Panc1 (cell line): ENCODE results near the gene MET. TPM values are rescaled to one million over a fixed set of nuclear protein-coding genes. Genes with fewer than 3 reads are reported as not detected.
A peak's percentile ranks its signal among the peaks of the same experiment; 100 is the strongest.

Experiments used
- ATAC-seq: fragments of 200-7000 bp; cut with Tn5 transposase; 2 replicates; pipeline ENCODE4 v1.9.1; 2020; ENCODE audit warnings: mild to moderate bottlenecking, moderate library complexity
- BruUV-seq: library from RNA; stranded (reverse); fragments of 400-500 nt; replicated peaks from 2 replicates; lab custom pipeline; 2021; lab: Mats Ljungman, UMichigan
- CTCF ChIA-PET: fragments of 300-600 bp; sonication (Branson Sonifier 250); formaldehyde crosslinking; loops from one replicate; lab custom pipeline; 2022; ENCODE audit warnings: antibody characterized with exemption; lab: Charles Lee
- POLR2A ChIA-PET: fragments of 300-600 bp; sonication (Branson Sonifier 250); formaldehyde crosslinking; loops from one replicate; lab custom pipeline; 2022; ENCODE audit warnings: antibody characterized with exemption; lab: Charles Lee
- DNase-seq: peaks from one replicate; pipeline ENCODE4 v3.0.0-alpha.2; 2010; ENCODE audit warnings: low read depth, low spot score
- H3K27ac ChIP-seq: 2 replicates; pipeline ENCODE4 v1.5.1; 2011; ENCODE audit warnings: mild to moderate bottlenecking, low read length, inconsistent platforms
- H3K27me3 ChIP-seq: fragments of 200-500 bp; sonication (Bioruptor generic); 2 replicates; pipeline ENCODE4 v1.6.0; 2014; ENCODE audit warnings: low read length, inconsistent platforms; ENCODE audit not compliant: control insufficient read depth, insufficient read depth
- H3K36me3 ChIP-seq: fragments of 200-500 bp; sonication (Bioruptor generic); 2 replicates; pipeline ENCODE4 v1.5.1; 2014; ENCODE audit warnings: inconsistent platforms, mild to moderate bottlenecking, low read length, moderate library complexity; ENCODE audit not compliant: control insufficient read depth, insufficient read depth
- H3K4me1 ChIP-seq: 2 replicates; pipeline ENCODE4 v1.5.1; 2011; ENCODE audit warnings: inconsistent platforms, mild to moderate bottlenecking, low read length, moderate library complexity; ENCODE audit not compliant: control insufficient read depth, insufficient read depth
- H3K4me3 ChIP-seq, 2 experiments: 2 replicates each; pipeline ENCODE4 v1.5.1; 2011 to 2012; ENCODE audit warnings: low read depth in 2 of 2, low read length in 2 of 2, mild to moderate bottlenecking in 2 of 2, inconsistent platforms in 1 of 2, moderate library complexity in 1 of 2
- H3K9me3 ChIP-seq: fragments of 200-500 bp; sonication (Bioruptor generic); 2 replicates; pipeline ENCODE4 v1.5.1; 2014; ENCODE audit warnings: low read depth, mild to moderate bottlenecking, inconsistent platforms, low read length, moderate library complexity; ENCODE audit not compliant: control insufficient read depth, insufficient read depth
- POLR2AphosphoS5 ChIP-seq: IDR thresholded peaks from 2 replicates; pipeline ENCODE4 v1.6.1; 2012; ENCODE audit warnings: mild to moderate bottlenecking, low read depth, low read length, moderate library complexity
- SIN3A ChIP-seq: IDR thresholded peaks from 2 replicates; pipeline ENCODE4 v1.6.1; 2012; ENCODE audit warnings: low read depth, mild to moderate bottlenecking, low read length, moderate library complexity, borderline replicate concordance; ENCODE audit not compliant: insufficient read depth
- TCF7L2 ChIP-seq: IDR thresholded peaks from 2 replicates; pipeline ENCODE4 v1.6.1; 2011; ENCODE audit warnings: mild to moderate bottlenecking, low read depth, low read length, inconsistent platforms
- in situ Hi-C: cut with HindIII; loops from 2 replicates; pipeline ENCODE4 v1.10.0; 2016; ENCODE audit warnings: low sequenced_read_pairs, low pct_unique_long_range_greater_than_20kb
- intact Hi-C: fragments of 100-400 bp; cut with micrococcal nuclease; formaldehyde crosslinking; loops from one replicate; pipeline ENCODE4 v1.10.0; 2022; ENCODE audit not compliant: unreplicated experiment
- total RNA-seq: library from RNA; stranded (reverse); gene quantifications from one replicate; pipeline ENCODE4 v1.2.1, GENCODE V29; 2021; ENCODE audit not compliant: unreplicated experiment
- TF ChIP-seq, protein P1 (sequence below), 2 experiments: IDR thresholded peaks; 2 replicates each; pipeline ENCODE4 v1.6.1; 2011 to 2012; ENCODE audit warnings: low read depth in 2 of 2, control low read depth in 1 of 2, low read length in 1 of 2, mild to moderate bottlenecking in 1 of 2, moderate library complexity in 1 of 2; ENCODE audit not compliant: insufficient read depth in 1 of 2
- TF ChIP-seq, protein P2 (sequence below): fragments of 450-650 bp; IDR thresholded peaks from 2 replicates; pipeline ENCODE4 v1.5.1; 2017; ENCODE audit warnings: mild to moderate bottlenecking

The MET gene
- total RNA-seq, 1 experiment from 2014 or later = 103 TPM

DNA sequence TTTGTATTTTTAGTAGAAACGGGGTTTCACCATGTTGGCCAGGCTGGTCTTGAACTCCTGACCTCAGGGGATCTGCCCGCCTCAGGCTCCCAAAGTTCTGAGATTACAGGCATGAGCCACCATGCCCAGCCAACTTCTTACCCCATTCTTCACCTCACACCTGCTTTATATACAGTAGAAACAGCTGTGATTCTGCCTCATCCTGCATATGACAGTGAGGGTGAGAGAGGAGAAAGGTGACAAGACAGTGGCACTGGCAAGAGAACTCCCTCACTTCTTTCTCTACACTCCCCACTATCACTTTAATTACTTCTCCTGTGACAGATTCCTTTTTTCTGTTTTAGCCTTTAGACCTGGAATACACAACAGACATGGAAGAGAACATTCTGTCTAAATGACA, 128.6 kb downstream of the MET start:
- no peaks in the 10 kb centered on the region for H3K9me3 ChIP-seq
- no peak overlapping the region for H3K4me3 ChIP-seq
- no TSS peak for BruUV-seq
- peaks cover 5% of the 10 kb centered on the region for H3K36me3 ChIP-seq
- ChIA-PET CTCF (no interaction called here), POLR2A (interaction anchor here (0.5 kb wide), 1 partner anchor 14 kb away, joined by 6 read pairs; no protein-coding TSS in a partner anchor)
- TF ChIP-seq SIN3A = no peak
- no peak for TF ChIP-seq POLR2AphosphoS5
- no peak for TF ChIP-seq TCF7L2
- ATAC-seq (peak; percentile 46), DNase-seq (no peak)
- intact Hi-C loops (no loop called here), in situ Hi-C loops (no loop called here)
- H3K27me3 ChIP-seq = no peaks in the 10 kb centered on the region
- peak overlapping the region; percentile 79 for H3K27ac ChIP-seq
- peaks cover 42% of the 10 kb centered on the region for H3K4me1 ChIP-seq

DNA sequence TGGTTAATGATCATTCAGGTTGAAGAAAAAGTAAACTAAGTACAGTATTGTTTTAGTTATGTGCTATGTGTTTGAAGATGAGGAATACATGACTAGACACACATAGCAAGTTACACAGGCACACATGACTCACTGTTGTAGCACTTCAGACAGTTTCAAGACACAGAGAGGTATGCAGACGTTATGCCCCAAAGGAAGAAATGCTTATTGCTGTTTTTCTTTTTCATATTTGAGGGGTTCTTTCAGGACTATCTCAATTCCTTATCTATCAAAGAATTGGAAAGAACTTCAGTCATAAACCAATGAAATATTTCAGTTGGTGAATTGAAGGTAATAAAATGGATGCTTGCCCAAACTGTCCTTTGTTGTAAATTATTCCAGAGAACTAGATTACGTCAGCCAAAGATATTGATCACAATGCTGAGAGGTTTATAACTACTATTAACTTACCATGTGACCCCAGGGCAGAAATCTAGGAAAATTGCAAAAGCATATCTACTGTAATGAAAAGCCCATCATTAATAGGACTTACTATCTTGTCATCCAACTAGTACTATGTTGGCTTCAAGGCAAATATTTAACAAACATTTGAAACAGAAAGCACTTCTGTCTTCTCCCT, 129.2 kb downstream of the MET start:
- intact Hi-C loops (no loop called here), in situ Hi-C loops (no loop called here)
- ChIA-PET POLR2A (no interaction called here), CTCF (no interaction called here)
- Histone ChIP-seq H3K27ac (peak overlapping the region; percentile 79), H3K27me3 (no peaks in the 10 kb centered on the region), H3K36me3 (peaks cover 2% of the 10 kb centered on the region), H3K9me3 (no peaks in the 10 kb centered on the region), H3K4me1 (peaks cover 46% of the 10 kb centered on the region), H3K4me3 (no peak overlapping the region)
- DNase-seq = no peak
- ATAC-seq = peak; percentile 87
- TF ChIP-seq SIN3A (no peak), TCF7L2 (peak; percentile 75)
- BruUV-seq = no TSS peak

DNA sequence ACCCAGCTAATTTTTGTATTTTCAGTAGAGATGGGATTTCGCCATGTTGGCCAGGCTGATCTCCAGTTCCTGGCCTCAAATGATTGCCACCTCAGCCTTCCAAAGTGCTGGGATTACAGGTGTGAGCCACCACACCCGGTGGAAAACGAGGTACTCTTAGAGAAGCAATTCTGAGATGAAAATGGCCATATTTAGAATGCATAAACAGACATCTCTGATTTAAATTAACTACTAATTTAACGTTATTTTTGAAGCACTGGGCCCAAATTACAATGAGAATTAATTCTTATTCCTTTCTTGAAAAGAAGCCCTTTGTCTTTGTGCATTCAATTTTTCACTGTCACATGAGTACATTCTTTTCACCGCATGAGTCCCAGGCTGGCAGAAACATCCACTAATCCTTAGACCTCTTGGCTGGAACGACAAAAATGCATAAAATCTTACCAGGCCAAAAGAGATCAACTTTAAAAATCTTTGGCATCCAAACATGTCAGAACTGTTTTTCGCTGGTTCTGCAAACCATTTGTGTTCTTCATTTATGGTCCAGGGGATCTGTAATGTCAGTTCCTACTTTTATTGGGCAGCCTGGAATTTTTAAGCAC, 130.2 kb downstream of the MET start:
- CTCF ChIA-PET = no interaction called here
- in situ Hi-C loops = no loop called here
- DNase-seq (no peak), ATAC-seq (no peak)
- no peaks in the 10 kb centered on the region for H3K27me3 ChIP-seq
- intact Hi-C loops = no loop called here
- H3K9me3 ChIP-seq = no peaks in the 10 kb centered on the region
- no peak overlapping the region for H3K4me3 ChIP-seq
- POLR2A ChIA-PET = no interaction called here
- no peaks in the 10 kb centered on the region; the same call in 1 of the 2 replicates for H3K36me3 ChIP-seq
- H3K4me1 ChIP-seq = peaks cover 46% of the 10 kb centered on the region
- no TSS peak for BruUV-seq
- TF ChIP-seq TCF7L2 = no peak
- TF ChIP-seq, protein P1, sequence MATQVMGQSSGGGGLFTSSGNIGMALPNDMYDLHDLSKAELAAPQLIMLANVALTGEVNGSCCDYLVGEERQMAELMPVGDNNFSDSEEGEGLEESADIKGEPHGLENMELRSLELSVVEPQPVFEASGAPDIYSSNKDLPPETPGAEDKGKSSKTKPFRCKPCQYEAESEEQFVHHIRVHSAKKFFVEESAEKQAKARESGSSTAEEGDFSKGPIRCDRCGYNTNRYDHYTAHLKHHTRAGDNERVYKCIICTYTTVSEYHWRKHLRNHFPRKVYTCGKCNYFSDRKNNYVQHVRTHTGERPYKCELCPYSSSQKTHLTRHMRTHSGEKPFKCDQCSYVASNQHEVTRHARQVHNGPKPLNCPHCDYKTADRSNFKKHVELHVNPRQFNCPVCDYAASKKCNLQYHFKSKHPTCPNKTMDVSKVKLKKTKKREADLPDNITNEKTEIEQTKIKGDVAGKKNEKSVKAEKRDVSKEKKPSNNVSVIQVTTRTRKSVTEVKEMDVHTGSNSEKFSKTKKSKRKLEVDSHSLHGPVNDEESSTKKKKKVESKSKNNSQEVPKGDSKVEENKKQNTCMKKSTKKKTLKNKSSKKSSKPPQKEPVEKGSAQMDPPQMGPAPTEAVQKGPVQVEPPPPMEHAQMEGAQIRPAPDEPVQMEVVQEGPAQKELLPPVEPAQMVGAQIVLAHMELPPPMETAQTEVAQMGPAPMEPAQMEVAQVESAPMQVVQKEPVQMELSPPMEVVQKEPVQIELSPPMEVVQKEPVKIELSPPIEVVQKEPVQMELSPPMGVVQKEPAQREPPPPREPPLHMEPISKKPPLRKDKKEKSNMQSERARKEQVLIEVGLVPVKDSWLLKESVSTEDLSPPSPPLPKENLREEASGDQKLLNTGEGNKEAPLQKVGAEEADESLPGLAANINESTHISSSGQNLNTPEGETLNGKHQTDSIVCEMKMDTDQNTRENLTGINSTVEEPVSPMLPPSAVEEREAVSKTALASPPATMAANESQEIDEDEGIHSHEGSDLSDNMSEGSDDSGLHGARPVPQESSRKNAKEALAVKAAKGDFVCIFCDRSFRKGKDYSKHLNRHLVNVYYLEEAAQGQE (IDR thresholded peaks at IDR 0.05; ENCODE audit: insufficient read depth in 1 of 2, low read depth in 2 of 2, low read length in 1 of 2) = no peak
- TF ChIP-seq, protein P2, sequence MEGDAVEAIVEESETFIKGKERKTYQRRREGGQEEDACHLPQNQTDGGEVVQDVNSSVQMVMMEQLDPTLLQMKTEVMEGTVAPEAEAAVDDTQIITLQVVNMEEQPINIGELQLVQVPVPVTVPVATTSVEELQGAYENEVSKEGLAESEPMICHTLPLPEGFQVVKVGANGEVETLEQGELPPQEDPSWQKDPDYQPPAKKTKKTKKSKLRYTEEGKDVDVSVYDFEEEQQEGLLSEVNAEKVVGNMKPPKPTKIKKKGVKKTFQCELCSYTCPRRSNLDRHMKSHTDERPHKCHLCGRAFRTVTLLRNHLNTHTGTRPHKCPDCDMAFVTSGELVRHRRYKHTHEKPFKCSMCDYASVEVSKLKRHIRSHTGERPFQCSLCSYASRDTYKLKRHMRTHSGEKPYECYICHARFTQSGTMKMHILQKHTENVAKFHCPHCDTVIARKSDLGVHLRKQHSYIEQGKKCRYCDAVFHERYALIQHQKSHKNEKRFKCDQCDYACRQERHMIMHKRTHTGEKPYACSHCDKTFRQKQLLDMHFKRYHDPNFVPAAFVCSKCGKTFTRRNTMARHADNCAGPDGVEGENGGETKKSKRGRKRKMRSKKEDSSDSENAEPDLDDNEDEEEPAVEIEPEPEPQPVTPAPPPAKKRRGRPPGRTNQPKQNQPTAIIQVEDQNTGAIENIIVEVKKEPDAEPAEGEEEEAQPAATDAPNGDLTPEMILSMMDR = no peak
- no peak for TF ChIP-seq SIN3A
- TF ChIP-seq POLR2AphosphoS5 = no peak
- H3K27ac ChIP-seq = peak overlapping the region; percentile 79
